ENCODE measurements around the gene ZNF831.

Gene ZNF831

GRCh38 chr20:59163631-59164530 lies at the start of gene ZNF831:
Gene ZNF831, plus strand, starts transcription at chr20:59163821. Its CDS starts 27,199 bp downstream, at chr20:59191020.
- peak; percentile 57 for DNase-seq (ENCODE audit: low spot score)

- no peak for DNase-seq (ENCODE audit: low spot score)
These were observed 46.1 kb upstream of the ZNF831 start for GRCh38 chr20:59117526-59117925.

GRCh38 chr20:59118855-59119254 lies 44.8 kb upstream of the ZNF831 start:
- no peak for DNase-seq (ENCODE audit: low spot score)

GRCh38 chr20:59120491-59120890 lies 43.1 kb upstream of the ZNF831 start:
- peak; percentile 59 for DNase-seq (ENCODE audit: low spot score)

GRCh38 chr20:59120919-59121318 lies 42.7 kb upstream of the ZNF831 start:
- no peak for DNase-seq (ENCODE audit: low spot score)

- DNase-seq (ENCODE audit: low spot score) = peak; percentile 71
These were observed 41.7 kb upstream of the ZNF831 start for GRCh38 chr20:59121714-59122565.

GRCh38 chr20:59122566-59122919 lies 41.1 kb upstream of the ZNF831 start:
- DNase-seq (ENCODE audit: low spot score) = peak; percentile 28

GRCh38 chr20:59123011-59123677 lies 40.5 kb upstream of the ZNF831 start:
- DNase-seq (ENCODE audit: low spot score) = peak; percentile 38

GRCh38 chr20:59123678-59124255 lies 39.9 kb upstream of the ZNF831 start:
- no peak for DNase-seq (ENCODE audit: low spot score)

GRCh38 chr20:59124296-59125029 lies 39.2 kb upstream of the ZNF831 start:
- no peak for DNase-seq (ENCODE audit: low spot score)

GRCh38 chr20:59125332-59125731 lies 38.3 kb upstream of the ZNF831 start:
- DNase-seq (ENCODE audit: low spot score) = no peak

GRCh38 chr20:59125836-59126235 lies 37.8 kb upstream of the ZNF831 start:
- no peak for DNase-seq (ENCODE audit: low spot score)

GRCh38 chr20:59127839-59128238 lies 35.8 kb upstream of the ZNF831 start:
- no peak for DNase-seq (ENCODE audit: low spot score)

GRCh38 chr20:59131551-59132285 lies 31.9 kb upstream of the ZNF831 start:
- DNase-seq (ENCODE audit: low spot score) = no peak

- no peak for DNase-seq (ENCODE audit: low spot score)
These were observed 29.4 kb upstream of the ZNF831 start for GRCh38 chr20:59134182-59134581.

GRCh38 chr20:59135093-59135492 lies 28.5 kb upstream of the ZNF831 start:
- no peak for DNase-seq (ENCODE audit: low spot score)

GRCh38 chr20:59136027-59136426 lies 27.6 kb upstream of the ZNF831 start:
- no peak for DNase-seq (ENCODE audit: low spot score)

GRCh38 chr20:59137532-59137931 lies 26.1 kb upstream of the ZNF831 start:
- DNase-seq (ENCODE audit: low spot score) = no peak

GRCh38 chr20:59138114-59138748 lies 25.4 kb upstream of the ZNF831 start:
- no peak for DNase-seq (ENCODE audit: low spot score)

GRCh38 chr20:59139998-59140397 lies 23.6 kb upstream of the ZNF831 start:
- DNase-seq (ENCODE audit: low spot score) = no peak
